KBM-7 (cell line): ENCODE results near the gene SLC47A1.
"Not testable (repeated sequence)": the region's sequence is repeated elsewhere in the genome, so short reads cannot be mapped to it uniquely, and the experiment has no call there.

ENCODE experiments used
- DNase-seq: peaks from one replicate; pipeline ENCODE4 v3.0.0-alpha.2; 2015
- in situ Hi-C: fragments of 300-500 bp; cut with MboI; formaldehyde crosslinking; loops from 2 replicates; pipeline ENCODE4 v1.14.3; 2020; ENCODE audit warnings: low sequenced_read_pairs, low pct_unique_long_range_greater_than_20kb, mixed read lengths

The SLC47A1 gene, protein sequence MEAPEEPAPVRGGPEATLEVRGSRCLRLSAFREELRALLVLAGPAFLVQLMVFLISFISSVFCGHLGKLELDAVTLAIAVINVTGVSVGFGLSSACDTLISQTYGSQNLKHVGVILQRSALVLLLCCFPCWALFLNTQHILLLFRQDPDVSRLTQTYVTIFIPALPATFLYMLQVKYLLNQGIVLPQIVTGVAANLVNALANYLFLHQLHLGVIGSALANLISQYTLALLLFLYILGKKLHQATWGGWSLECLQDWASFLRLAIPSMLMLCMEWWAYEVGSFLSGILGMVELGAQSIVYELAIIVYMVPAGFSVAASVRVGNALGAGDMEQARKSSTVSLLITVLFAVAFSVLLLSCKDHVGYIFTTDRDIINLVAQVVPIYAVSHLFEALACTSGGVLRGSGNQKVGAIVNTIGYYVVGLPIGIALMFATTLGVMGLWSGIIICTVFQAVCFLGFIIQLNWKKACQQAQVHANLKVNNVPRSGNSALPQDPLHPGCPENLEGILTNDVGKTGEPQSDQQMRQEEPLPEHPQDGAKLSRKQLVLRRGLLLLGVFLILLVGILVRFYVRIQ

GRCh38 chr17:19533718-19534561, at the start of gene SLC47A1:
Gene SLC47A1, plus strand, starts transcription at chr17:19533854. Its CDS starts 86 bp downstream, at chr17:19533940.
- in situ Hi-C loops, result no loop called here
- no peak for DNase-seq

DNA sequence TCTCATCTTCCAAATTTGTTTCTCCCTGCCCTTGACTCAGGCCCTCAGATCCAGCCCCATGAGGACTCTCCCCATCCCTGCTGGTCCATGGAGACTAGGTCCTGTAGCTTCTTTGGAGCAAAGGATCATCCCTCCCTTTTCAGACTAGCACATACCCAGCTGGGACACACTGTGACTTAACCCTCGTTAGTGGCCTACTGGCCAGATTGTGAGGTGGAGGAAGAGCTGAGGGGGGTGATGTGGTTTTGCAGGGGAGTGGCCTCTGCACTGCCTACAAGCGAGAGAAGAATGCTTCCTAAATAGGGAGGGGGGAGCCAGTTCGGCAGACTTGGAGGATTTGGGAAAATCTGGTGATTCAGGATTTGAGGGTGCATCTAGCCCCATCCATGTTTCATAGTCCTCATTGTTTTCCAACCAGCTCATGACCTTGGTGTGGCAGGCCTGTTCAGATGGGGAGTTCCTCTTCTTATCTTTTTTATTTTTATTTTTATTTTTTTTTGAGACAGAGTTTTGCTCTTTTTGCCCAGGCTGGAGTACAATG, 47.8 kb upstream of the SLC47A1 start:
- DNase-seq, result no peak
- in situ Hi-C loops, result no loop called here

DNA sequence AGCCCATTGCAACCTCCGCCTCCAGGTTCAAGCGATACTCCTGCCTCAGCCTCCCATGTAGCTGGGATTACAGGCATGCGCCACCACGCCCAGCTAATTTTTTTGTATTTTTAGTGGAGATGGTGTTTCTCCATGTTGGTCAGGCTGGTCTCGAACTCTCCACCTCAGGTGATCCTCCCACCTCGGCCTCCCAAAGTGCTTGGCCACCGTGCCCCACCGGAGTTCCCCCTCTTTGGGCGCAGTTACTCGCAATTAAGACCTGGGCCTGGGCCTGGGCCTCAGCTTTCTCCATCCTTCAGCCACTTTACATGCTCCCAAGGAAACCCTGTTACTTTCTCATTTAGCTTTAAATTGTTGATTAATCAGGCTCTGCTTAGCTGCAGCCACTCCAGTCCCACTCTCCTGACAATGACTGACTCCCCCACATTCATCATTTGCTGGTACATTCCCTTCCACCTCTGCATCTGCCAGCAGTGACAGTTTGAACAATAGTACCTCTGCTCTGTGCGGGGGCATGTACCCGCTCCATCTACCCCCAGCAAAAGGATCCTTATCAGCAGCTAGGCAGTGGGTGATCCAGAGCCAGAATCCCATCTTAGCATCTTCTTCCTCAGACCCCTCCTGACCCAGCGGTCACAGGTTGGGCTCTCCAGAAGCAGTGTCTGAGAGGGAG, 47.2 kb upstream of the SLC47A1 start:
- in situ Hi-C loops, result no loop called here
- no peak for DNase-seq

DNA sequence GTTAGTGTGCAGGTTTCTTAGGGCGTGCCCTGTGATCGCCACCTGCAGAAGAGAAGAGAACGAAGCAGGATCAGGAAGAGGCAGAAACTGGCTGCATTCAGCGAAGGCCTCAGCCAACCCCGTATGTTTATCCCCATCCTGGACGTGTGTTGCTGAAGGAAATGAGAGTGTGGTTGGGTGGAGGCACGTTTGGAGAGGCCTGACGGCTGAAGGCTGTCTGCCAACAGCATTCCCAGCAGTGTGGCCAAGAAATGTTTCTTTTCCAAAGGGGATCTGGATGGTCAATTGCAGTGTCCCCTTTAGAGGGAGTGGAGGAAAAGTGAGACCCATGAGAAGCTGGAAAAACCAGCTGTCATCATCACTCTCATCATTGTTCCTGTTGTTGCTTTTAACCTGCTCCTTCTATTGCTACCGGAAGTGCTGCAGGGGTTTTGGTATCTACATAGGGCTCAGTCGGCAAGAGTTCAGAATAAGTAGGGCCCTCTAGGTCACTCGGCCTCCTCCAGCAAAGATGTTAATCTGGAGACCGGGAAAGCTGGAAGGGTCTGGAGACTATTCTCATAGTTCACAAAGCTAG, 46.5 kb upstream of the SLC47A1 start:
- in situ Hi-C loops, result no loop called here
- no peak for DNase-seq

- no peak for DNase-seq
- in situ Hi-C loops, result no loop called here
These were observed 41.5 kb upstream of the SLC47A1 start for GRCh38 chr17:19492141-19492540.

DNA sequence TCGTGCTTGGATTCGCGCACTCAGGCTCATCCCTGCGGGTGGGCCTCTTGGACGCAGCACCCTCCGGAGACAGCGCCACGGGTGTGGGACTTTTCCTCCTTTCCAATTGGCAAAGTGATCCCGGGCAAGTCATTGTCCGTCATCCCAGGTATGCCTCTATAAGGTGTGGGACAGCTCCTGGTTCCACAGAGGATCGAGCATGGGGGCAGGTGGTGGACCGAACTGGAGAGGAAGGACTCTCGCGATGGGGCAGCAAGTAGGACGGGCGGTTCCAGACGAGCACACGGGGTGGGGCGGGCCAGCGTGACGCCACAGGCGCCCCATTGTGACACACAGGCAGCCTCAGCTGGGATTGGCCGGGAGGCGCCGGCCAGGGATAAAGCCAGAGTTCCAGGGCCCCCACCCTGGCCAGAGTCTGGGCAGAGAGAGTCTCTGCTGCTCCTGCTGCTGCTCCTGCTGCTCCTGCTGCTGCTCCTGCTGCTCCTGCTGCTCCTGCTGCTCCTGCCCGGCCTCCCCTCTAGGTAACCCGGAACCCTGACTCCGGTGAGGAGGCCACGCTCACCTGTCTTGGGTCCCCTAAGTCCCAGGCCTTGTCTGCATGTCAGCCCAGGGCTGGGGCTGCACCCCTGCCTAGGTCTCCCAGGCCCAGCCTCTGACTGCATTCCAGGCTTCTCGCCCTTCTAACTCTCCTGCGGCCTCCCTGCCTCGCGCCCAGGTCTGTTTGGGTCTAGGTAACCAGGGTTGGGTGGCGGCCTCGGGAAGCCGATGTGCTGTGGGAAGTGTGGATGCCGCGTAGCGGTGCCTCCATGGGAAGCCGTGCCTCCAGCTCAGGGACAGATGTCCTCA, 38.5 kb upstream of the SLC47A1 start:
- DNase-seq, result no peak
- in situ Hi-C loops, result no loop called here

GRCh38 chr17:19495828-19496528, 37.7 kb upstream of the SLC47A1 start:
- no peak for DNase-seq

GRCh38 chr17:19497624-19498023, 36.0 kb upstream of the SLC47A1 start:
- no peak for DNase-seq
- in situ Hi-C loops, result no loop called here

More at GRCh38 chr17:19495828-19496528, 37.7 kb upstream of the SLC47A1 start:
- in situ Hi-C loops, result no loop called here

DNA sequence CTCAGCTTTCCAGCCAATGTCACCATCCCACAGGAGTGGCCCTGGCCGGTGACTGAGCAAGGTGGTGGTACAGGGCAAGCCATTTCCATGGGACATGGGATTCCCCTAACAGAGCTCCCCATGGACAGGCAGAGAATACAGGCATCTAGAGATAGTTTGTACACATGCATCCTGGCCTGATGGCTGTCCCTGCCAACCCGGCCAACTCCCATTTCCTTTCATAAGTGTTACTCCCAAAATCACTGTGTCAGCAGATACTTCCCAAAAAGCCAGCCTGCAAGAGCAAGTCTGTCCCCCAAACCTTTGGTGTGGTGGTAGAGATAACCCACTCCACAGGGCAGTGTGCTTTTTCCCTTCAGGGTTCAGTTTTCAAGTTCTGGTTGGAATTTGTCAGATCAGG, 32.4 kb upstream of the SLC47A1 start:
- DNase-seq, result no peak
- in situ Hi-C loops, result no loop called here

- DNase-seq, result no peak
- in situ Hi-C loops, result no loop called here
These were observed 31.1 kb upstream of the SLC47A1 start for GRCh38 chr17:19502517-19502916.

DNA sequence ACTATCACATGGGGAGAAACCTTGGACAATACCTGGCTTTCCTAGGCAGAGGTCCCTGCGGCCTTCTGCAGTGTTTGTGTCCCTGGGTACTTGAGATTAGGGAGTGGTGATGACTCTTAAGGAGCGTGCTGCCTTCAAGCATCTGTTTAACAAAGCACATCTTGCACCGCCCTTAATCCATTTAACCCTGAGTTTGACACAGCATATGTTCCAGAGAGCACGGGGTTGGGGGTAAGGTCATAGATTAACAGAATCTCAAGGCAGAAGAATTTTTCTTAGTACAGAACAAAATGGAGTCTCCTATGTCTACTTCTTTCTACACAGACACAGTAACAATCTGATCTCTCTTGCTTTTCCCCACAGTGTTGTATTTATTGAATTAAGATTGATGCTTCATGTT, 28.1 kb upstream of the SLC47A1 start:
- in situ Hi-C loops, DNase-seq: not testable (repeated sequence)

GRCh38 chr17:19507775-19508576, 25.7 kb upstream of the SLC47A1 start:
- in situ Hi-C loops, result no loop called here
- DNase-seq, result peak; percentile 92

DNA sequence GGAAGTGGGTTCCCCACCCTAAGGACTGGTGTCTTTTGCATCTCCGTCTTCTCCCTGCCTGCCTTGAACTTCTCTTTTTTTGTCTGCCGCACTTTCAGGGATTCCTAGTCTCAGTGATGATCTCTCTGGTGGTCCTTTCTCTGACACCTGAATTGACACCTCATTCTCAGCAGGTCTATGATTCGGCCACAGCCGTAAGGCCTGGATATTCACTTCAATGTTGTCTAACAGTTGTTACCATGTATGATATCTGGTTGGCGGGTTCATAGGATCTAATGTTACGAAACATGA, 25.1 kb upstream of the SLC47A1 start:
- DNase-seq, result no peak
- in situ Hi-C loops, result no loop called here

DNA sequence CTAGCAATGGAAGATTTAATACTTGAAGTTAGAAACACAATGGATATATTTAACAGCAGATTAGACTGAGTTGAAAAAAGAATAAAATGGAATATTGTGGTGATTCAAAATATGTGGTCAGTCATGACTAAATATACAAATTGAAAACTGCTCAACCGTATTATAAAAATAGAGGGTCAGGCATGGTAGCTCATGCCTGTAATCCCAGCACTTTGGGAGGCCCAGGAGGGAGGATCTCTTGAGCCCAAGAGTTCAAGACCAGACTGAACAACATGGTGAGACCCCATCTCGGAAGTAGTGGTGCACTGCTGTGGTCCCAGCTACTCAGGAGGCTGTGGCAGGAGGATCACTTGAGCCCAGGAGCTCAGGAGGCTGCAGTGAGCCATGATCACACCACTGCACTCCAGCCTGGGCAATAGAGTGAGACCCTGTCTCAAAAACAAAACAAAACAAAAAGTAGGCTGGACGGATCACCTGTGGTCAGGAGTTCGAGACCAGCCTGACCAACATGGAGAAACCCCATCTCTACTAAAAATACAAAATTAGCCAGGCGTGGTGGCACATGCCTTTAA, 24.3 kb upstream of the SLC47A1 start:
- in situ Hi-C loops, DNase-seq: not testable (repeated sequence)

DNA sequence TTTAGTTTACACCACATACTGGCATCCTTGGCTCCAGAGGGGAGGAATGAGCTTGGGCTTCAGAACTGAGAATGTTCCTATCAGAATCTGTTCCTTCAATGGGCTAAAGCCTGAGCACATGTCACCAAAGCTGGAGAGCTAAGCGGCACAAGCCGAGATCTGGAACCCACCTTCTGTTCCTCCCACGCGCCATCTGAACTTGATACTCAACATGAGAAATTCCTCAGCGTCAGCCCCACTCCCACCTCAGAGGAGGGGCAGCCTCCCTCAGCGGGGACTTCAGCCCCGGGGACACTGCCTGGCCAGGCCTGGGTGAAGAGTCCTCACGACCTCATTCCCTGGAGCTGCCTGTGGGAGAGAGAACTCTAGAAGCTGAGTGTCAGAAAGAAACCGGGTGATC, 22.8 kb upstream of the SLC47A1 start:
- in situ Hi-C loops, result no loop called here
- no peak for DNase-seq

DNA sequence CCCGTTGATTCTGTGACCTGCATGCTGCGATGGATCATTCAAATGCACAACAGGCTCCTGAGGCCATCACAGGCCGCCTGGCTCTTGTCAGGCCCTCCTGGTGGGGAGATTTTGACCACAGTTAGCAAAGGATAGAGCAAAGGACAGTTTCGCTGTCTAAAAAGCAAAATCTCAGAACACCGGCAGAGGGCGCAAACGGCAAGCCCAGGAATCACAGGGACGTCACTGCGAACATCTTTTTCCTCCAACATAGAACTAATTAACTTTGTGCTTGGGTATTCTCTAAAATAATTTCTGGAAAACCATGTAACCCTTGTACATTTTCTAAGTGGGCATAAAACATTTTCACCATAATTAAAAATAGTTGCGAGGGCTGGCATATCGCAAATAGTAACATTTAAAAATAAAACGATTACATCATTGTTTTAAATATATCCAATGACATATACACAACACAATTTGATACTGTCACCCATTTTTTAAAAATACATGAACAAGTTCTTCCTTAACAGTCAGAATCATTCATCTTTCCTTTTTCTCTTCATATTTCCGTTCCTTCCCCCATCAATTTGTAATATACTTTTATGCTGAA, 19.7 kb upstream of the SLC47A1 start:
- peak; percentile 75 for DNase-seq
- in situ Hi-C loops, result no loop called here
